OCI-LY7 (cell line): Measurements from ENCODE around the gene NCF2.

Experiments used
- EZH2phosphoT487 ChIP-seq: fragments of 200-600 bp; sonication (generic); IDR thresholded peaks from 2 replicates; pipeline ENCODE4 v1.6.1; 2018; ENCODE audit warnings: low read depth, borderline replicate concordance, mild to moderate bottlenecking, mixed run types, antibody characterized with exemption, low read length, moderate library complexity, mixed read lengths
- TF ChIP-seq, protein P1 (sequence below): fragments of 200-600 bp; sonication (generic); conservative IDR thresholded peaks from 2 replicates; pipeline ENCODE4 v1.5.1; 2014; ENCODE audit warnings: mild to moderate bottlenecking, antibody characterized with exemption, low read length, moderate library complexity, mixed read lengths

DNA sequence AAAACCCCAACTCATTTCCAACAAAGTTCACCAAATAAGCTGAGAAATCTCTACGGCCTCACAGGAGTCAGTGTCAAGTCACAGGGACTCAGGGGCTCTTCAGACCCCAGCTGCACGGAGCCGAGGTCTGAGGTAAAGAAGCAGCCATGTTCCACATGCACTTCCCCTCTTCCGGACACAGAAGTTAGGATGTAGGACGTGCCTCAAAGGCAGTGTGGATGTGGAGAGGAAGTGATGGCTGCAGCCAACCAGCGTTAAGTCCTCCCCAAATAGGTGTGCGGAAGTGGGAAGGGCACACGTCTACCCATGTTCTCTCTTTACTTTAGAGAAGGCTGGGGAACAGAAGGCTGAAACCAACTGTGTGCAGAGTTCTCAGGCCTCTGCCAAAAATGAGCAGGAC lies 14.6 kb upstream of the NCF2 start:
- TF ChIP-seq, protein P1, sequence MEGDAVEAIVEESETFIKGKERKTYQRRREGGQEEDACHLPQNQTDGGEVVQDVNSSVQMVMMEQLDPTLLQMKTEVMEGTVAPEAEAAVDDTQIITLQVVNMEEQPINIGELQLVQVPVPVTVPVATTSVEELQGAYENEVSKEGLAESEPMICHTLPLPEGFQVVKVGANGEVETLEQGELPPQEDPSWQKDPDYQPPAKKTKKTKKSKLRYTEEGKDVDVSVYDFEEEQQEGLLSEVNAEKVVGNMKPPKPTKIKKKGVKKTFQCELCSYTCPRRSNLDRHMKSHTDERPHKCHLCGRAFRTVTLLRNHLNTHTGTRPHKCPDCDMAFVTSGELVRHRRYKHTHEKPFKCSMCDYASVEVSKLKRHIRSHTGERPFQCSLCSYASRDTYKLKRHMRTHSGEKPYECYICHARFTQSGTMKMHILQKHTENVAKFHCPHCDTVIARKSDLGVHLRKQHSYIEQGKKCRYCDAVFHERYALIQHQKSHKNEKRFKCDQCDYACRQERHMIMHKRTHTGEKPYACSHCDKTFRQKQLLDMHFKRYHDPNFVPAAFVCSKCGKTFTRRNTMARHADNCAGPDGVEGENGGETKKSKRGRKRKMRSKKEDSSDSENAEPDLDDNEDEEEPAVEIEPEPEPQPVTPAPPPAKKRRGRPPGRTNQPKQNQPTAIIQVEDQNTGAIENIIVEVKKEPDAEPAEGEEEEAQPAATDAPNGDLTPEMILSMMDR: no peak
- TF ChIP-seq EZH2phosphoT487: no peak
